Brain microvascular endothelial cell (primary cell): ENCODE results near the gene WASHC2C.
"Not testable (repeated sequence)": the region's sequence is repeated elsewhere in the genome, so short reads cannot be mapped to it uniquely, and the experiment has no call there.

Experiments used
- DNase-seq: peaks from one replicate; pipeline ENCODE4 v3.0.0-alpha.2; 2020
- H3K27ac ChIP-seq: fragments of 250-450 bp; sonication (Bioruptor Pico); 2 replicates; pipeline ENCODE4 v1.5.1; 2020; ENCODE audit warnings: mild to moderate bottlenecking, moderate library complexity
- H3K27me3 ChIP-seq: fragments of 250-450 bp; sonication (Bioruptor Pico); replicated peaks from 2 replicates; pipeline ENCODE4 v1.5.1; 2020; ENCODE audit warnings: mild to moderate bottlenecking
- H3K36me3 ChIP-seq: fragments of 250-450 bp; sonication (Bioruptor Pico); replicated peaks from 2 replicates; pipeline ENCODE4 v1.5.1; 2020; ENCODE audit warnings: mild to moderate bottlenecking
- H3K4me3 ChIP-seq: 2 replicates; pipeline ENCODE4 v1.5.1; 2011; ENCODE audit warnings: low read depth, mild to moderate bottlenecking, control low read depth, low read length, moderate library complexity
- in situ Hi-C: cut with HindIII; loops from 2 replicates; pipeline ENCODE4 v1.10.0; 2017; ENCODE audit warnings: low sequenced_read_pairs, low pct_ligation_motif_present
- TF ChIP-seq, protein P1 (sequence below): IDR thresholded peaks from 2 replicates; pipeline ENCODE4 v1.5.1; 2011; ENCODE audit warnings: low read depth, mild to moderate bottlenecking, moderate library complexity, low read length, control low read depth, inconsistent platforms; ENCODE audit errors: missing control alignments

Gene WASHC2C

DNA sequence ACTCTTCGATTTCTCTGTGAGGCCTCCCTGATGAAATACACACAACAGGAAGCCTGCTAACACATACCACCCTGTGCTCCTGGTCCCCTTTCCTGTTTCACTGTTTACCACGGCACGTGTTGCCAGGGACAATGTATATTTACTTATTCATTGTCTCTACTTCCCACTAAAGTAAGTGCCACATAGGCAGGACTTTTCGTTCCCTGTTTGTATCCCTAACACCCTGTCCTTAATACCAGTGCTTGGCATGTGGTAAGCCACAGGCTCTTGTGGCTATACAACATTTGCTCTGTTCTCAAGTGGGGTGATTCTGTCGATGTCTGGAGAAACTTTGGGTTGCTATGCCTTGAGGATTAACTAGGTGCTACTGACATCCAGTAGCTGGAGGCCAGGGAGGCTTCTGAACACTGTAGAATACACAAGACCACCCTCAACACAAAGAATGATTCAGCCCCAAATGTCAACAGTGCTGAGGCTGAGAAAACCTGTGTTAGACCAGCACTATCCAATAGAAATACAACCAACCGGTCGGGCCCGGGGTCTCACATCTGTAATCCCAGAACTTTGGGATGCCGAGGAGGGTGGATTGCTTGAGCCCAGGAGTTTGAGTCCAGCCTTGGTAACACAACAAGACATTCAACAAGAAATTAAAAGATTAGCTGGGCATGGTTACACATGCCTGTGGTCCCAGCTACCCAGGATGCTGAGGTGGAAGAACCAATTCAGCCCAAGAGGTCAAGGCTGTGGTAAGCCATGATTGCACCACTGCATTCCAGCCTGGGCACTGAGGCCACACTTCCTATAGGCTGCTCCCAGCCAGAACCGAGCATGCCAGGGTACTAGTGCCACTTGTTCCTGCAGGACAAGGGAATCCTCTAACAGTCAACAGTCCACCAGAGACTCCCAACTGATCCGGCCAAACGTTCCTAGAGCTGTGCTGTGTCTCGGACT lies 76.3 kb downstream of the WASHC2C start:
- H3K27ac ChIP-seq, H3K27me3 ChIP-seq, H3K4me3 ChIP-seq, H3K36me3 ChIP-seq, in situ Hi-C loops: not testable (repeated sequence)
- peak; percentile 25 for DNase-seq

DNA sequence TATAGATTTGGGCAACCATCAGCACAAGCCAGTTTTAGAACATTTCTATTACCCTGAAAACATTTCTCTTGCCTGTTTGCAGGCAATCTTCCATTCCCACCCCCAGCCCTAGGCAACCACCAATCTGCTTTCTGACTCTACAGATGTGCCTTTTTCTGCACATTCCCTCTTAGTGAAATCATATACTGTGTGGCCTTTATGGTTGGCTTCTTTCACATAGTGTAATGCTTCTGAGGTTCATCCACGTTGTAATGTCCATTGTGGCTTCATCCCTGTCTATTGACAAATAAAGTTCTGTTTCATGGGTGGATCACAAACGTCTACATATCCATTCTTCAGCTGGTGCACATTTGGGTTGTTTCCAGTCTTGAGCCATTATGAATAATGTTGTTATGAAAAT lies 77.9 kb downstream of the WASHC2C start:
- in situ Hi-C loops, DNase-seq: not testable (repeated sequence)

DNA sequence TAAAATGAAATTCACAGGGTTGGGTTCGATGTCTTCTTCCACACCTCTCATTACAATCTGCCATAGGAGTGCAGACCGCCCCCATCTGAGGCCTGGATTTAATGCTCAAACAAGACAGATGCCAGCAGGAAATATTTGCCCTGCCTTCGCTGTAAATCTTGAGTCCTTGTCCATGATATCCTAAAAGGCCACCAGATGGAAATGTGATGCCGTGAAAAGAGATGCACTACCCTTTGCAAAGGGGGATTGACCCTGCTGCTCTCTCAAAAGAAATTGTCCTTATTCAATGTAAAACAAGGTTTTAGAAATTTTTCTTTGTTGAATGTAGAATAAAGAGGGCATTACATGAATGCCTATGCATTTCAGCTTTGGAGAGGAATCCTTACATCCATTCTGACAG lies 82.8 kb downstream of the WASHC2C start:
- no peaks in the 10 kb centered on the region for H3K36me3 ChIP-seq
- no peak overlapping the region for H3K27ac ChIP-seq
- in situ Hi-C loops = no loop called here
- TF ChIP-seq, protein P1, sequence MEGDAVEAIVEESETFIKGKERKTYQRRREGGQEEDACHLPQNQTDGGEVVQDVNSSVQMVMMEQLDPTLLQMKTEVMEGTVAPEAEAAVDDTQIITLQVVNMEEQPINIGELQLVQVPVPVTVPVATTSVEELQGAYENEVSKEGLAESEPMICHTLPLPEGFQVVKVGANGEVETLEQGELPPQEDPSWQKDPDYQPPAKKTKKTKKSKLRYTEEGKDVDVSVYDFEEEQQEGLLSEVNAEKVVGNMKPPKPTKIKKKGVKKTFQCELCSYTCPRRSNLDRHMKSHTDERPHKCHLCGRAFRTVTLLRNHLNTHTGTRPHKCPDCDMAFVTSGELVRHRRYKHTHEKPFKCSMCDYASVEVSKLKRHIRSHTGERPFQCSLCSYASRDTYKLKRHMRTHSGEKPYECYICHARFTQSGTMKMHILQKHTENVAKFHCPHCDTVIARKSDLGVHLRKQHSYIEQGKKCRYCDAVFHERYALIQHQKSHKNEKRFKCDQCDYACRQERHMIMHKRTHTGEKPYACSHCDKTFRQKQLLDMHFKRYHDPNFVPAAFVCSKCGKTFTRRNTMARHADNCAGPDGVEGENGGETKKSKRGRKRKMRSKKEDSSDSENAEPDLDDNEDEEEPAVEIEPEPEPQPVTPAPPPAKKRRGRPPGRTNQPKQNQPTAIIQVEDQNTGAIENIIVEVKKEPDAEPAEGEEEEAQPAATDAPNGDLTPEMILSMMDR = peak; percentile 30
- H3K4me3 ChIP-seq = no peak overlapping the region
- no peaks in the 10 kb centered on the region for H3K27me3 ChIP-seq
- DNase-seq = no peak

More for the DNA sequence above, 77.9 kb downstream of the WASHC2C start:
- not testable (repeated sequence) for H3K27ac ChIP-seq, H3K36me3 ChIP-seq, H3K4me3 ChIP-seq, H3K27me3 ChIP-seq

DNA sequence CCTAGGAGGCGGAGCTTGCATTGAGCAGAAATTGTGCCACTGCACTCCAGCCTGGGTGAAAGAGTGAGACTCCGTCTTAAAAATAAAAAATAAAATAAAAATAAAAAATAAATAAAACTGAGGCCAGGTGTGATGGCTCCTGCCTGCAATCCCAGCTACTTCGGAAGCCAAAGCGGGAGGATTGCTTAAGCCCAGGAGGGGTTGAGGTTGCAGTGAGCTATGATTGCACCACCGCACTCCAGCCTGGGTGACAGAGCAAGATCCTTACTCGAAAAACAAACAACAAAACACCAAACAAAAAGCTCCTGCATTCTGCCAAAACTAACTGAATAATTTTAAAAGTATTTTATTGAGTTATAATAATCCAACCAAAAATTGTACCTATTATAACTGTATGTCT lies 84.0 kb downstream of the WASHC2C start:
- TF ChIP-seq, protein P1 = no peak
- Histone ChIP-seq H3K27me3 (no peaks in the 10 kb centered on the region), H3K36me3 (no peaks in the 10 kb centered on the region), H3K4me3 (no peak overlapping the region), H3K27ac (no peak overlapping the region)
- no peak for DNase-seq
- in situ Hi-C loops = no loop called here

DNA sequence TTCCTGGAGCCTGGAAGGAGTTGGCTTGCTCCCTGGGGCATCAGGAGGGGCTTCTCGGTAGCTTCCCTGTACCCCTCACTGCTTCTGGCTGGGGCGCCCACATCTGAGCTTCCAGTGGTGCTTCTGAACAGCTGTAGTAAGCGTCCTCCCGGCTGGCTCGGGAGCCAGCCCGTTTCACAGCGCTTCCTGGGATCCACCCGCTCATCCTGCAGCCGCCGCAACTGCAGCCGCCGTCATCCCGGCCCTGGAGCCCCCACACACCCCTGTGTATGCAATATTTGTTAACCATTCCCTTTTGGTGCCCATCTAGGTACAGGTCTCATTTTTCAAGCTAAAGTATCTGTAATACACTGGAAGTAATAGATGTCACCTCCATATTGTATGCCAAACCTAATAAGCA lies 85.9 kb downstream of the WASHC2C start:
- H3K27me3 ChIP-seq, H3K36me3 ChIP-seq, in situ Hi-C loops, DNase-seq, H3K27ac ChIP-seq, H3K4me3 ChIP-seq: not testable (repeated sequence)

DNA sequence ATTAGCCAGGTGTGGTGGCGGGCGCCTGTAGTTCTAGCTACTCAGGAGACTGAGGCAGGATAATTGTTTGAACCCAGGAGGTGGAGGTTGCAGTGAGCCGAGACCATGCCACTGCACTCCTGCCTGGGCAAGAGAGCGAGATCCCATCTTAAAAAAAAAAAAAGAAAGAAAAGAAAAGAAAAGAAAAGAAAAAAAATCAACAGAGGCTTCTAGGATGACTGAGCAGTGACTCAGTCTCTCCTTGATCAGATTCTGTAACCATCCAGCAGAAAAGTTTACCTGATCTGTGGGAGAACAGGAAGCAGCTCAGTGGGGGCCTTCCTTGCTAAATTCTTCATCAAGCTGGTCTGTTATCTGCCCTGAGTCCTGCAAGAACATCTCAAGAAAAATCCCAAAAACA lies 87.1 kb downstream of the WASHC2C start:
- in situ Hi-C loops, H3K27ac ChIP-seq, H3K36me3 ChIP-seq, H3K27me3 ChIP-seq, H3K4me3 ChIP-seq: not testable (repeated sequence)
- peak; percentile 36 for DNase-seq

DNA sequence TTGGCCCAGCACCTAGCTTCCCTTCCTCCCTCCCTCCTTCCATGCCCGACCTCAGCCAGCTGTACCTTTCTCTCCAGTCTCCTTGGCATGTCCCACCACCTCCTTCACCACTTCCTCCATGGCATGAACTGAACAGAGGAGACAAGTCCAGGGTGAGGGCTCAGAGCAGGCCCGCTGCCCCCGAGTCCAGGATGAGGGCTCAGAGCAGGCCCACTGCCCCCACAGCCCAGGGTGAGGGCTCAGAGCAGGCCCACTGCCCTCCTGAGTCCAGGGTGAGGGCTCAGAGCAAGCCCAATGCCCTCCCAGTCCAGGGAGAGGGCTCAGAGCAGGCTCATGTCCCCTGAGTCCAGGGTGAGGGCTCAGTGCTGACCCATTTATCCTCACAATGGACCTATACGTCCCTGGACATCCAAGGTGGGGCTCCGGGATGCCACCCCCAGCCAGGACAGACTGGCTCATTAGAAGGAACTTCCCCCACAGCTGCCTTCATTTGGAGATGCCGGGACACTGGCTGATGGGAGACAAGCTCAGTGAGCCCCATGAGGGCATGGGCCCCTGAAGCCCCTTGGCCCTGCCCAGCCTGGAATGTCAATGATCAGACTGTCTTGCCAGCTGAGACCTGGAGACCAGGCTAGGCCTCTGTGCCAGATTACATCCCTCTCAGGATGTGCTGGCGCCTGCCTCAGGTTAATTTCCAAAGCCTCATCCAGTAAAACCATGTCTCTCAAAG lies 90.2 kb downstream of the WASHC2C start:
- Histone ChIP-seq H3K4me3 (no peak overlapping the region), H3K27ac (no peak overlapping the region), H3K36me3 (no peaks in the 10 kb centered on the region), H3K27me3 (no peaks in the 10 kb centered on the region)
- in situ Hi-C loops = no loop called here
- TF ChIP-seq, protein P1 = no peak
- DNase-seq = no peak
